Measurements from ENCODE around the gene PLD6. TPM values are rescaled to one million over a fixed set of nuclear protein-coding genes. Genes with fewer than 3 reads are reported as not detected.

The PLD6 gene
- total and polyA plus RNA-seq, 10 of the 15 experiments (the other 5 are each of a cell fraction or from before 2014, with no cell fraction given) = 4.7 to 21.4 (median 12.0) TPM

- TF ChIP-seq ATF3 (IDR thresholded peaks at IDR 0.05; ENCODE audit: borderline replicate concordance, extremely low read depth, low read depth, low read length) (peak; percentile 85), CHD4 (IDR thresholded peaks at IDR 0.05) (no peak), NBN (IDR thresholded peaks at IDR 0.05) (peak; percentile 95), TCF12 (IDR thresholded peaks at IDR 0.05; ENCODE audit: low read depth, low read length) (peak; percentile 42; the same call in 1 of the 2 replicates), MTA3 (IDR thresholded peaks at IDR 0.05; ENCODE audit: borderline replicate concordance, low read length) (no peak), NFXL1 (IDR thresholded peaks at IDR 0.05; ENCODE audit: borderline replicate concordance) (no peak), ZNF384 (IDR thresholded peaks at IDR 0.05; ENCODE audit: borderline replicate concordance, low read depth, low read length) (no peak), RFX5 (IDR thresholded peaks at IDR 0.05; ENCODE audit: low read depth, low read length) (no peak), PRDM15 (CRISPR knock-in tag; IDR thresholded peaks at IDR 0.05) (peak; percentile 78; the same call in 1 of the 2 replicates), ELK1 (IDR thresholded peaks at IDR 0.05; ENCODE audit: low read depth, low read length) (no peak), SP1 (IDR thresholded peaks at IDR 0.05; ENCODE audit: low read depth, low read length) (peak; percentile 89), POLR2AphosphoS5 (IDR thresholded peaks at IDR 0.05; ENCODE audit: low read length) (peak; percentile 85), BACH1 (IDR thresholded peaks at IDR 0.05; ENCODE audit: borderline replicate concordance) (peak; percentile 95), KDM1A (IDR thresholded peaks at IDR 0.05; ENCODE audit: borderline replicate concordance) (no peak), ESRRA (IDR thresholded peaks at IDR 0.05; ENCODE audit: low read length) (no peak), ZNF24 (IDR thresholded peaks at IDR 0.05) (no peak), CBX3 (IDR thresholded peaks at IDR 0.05; ENCODE audit: borderline replicate concordance, low read depth) (no peak), SKIL (IDR thresholded peaks at IDR 0.05; ENCODE audit: low read depth, poor library complexity, severe bottlenecking) (peak; percentile 98), NR2F1 (conservative IDR thresholded peaks at IDR 0.05) (0 out of 2 replicates have a peak, but pooled peaks have one; percentile 37), CHD1 (IDR thresholded peaks at IDR 0.05; ENCODE audit: low read depth, low read length) (peak; percentile 98), CREB1 (IDR thresholded peaks at IDR 0.05; ENCODE audit: low read depth) (peak; percentile 49; the same call in 1 of the 2 replicates), DPF2 (IDR thresholded peaks at IDR 0.05) (no peak; the same call in none of the 2 replicates), POLR2AphosphoS2 (IDR thresholded peaks at IDR 0.05; ENCODE audit: low read depth, low read length) (peak; percentile 71; the same call in 1 of the 2 replicates)
Measured at GRCh38 chr17:17237026-17237799, 31.1 kb upstream of the PLD6 start, which contains the start of gene FLCN (continued).

Measured in GM12878 (cell line).